AG04449 (cell line): Measurements from ENCODE around the gene UBASH3B.

Experiments used
- CTCF ChIA-PET: fragments of 350-600 bp; formaldehyde crosslinking; extraction: SDS; loops from one replicate; lab custom pipeline; 2021; ENCODE audit warnings: antibody characterized with exemption; lab: Yijun Ruan, JAX
- POLR2A ChIA-PET: fragments of 400-600, 350-600 bp; formaldehyde crosslinking; extraction: SDS; loops from one replicate; lab custom pipeline; 2020; ENCODE audit warnings: antibody characterized with exemption, inconsistent platforms; lab: Yijun Ruan, JAX
- DNase-seq: peaks from one replicate; pipeline ENCODE4 v3.0.0-alpha.2; 2010; ENCODE audit warnings: low read depth, low spot score
- H3K4me3 ChIP-seq: 2 replicates; pipeline ENCODE4 v1.5.1; 2011; ENCODE audit warnings: low read depth, mild to moderate bottlenecking, control low read depth, low read length
- TF ChIP-seq, protein P1 (sequence below): IDR thresholded peaks from one replicate; pipeline ENCODE4 v1.5.1; 2011; ENCODE audit warnings: mild to moderate bottlenecking, moderate library complexity, low read length, control low read depth, inconsistent platforms; ENCODE audit not compliant: insufficient read depth; ENCODE audit errors: missing control alignments

Gene UBASH3B

DNA sequence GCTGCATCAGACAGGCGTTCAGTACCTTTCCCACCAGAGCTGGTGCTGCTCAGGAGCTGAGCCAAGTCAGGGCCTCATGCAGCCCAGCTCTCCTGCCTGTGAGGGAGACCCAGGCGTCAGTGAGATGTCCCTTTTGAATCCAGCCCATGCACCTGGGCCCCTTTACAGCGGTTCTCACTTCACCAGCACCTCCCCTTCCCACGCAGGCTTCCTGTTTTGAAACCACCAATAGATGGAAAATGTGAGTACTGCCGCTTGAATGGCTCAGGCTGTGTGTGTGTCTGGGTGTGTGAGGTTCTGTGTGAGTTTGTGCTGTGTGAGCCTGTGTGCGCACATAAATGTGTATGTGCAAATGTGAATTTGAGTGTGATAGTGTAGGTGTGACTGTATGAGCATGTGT lies 88.4 kb downstream of the UBASH3B start:
- DNase-seq = no peak
- ChIA-PET CTCF (no interaction called here), POLR2A (no interaction called here)
- H3K4me3 ChIP-seq = no peak overlapping the region
- TF ChIP-seq, protein P1, sequence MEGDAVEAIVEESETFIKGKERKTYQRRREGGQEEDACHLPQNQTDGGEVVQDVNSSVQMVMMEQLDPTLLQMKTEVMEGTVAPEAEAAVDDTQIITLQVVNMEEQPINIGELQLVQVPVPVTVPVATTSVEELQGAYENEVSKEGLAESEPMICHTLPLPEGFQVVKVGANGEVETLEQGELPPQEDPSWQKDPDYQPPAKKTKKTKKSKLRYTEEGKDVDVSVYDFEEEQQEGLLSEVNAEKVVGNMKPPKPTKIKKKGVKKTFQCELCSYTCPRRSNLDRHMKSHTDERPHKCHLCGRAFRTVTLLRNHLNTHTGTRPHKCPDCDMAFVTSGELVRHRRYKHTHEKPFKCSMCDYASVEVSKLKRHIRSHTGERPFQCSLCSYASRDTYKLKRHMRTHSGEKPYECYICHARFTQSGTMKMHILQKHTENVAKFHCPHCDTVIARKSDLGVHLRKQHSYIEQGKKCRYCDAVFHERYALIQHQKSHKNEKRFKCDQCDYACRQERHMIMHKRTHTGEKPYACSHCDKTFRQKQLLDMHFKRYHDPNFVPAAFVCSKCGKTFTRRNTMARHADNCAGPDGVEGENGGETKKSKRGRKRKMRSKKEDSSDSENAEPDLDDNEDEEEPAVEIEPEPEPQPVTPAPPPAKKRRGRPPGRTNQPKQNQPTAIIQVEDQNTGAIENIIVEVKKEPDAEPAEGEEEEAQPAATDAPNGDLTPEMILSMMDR = no peak

DNA sequence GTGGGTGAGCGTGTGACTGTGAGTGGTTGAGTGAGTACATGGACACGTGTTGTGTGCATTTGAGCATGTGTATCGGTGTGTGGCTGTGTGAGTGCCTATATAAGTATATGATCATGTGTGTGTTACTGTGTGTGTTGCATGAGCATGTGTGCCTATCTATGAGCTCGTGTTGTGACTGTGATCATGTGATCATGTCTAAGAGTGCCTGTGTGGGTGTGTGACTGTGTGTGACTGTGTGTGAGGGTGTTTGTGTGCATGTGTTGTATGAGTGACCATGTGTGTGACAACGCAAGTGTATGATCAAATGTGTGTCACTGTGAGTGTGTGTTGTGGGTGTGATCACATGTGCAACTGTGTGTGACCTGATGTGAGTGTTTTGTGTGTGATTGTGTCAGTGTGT lies 88.8 kb downstream of the UBASH3B start:
- CTCF ChIA-PET = no interaction called here
- DNase-seq = no peak
- POLR2A ChIA-PET = no interaction called here
- no peak overlapping the region for H3K4me3 ChIP-seq
- TF ChIP-seq, protein P1 = no peak

DNA sequence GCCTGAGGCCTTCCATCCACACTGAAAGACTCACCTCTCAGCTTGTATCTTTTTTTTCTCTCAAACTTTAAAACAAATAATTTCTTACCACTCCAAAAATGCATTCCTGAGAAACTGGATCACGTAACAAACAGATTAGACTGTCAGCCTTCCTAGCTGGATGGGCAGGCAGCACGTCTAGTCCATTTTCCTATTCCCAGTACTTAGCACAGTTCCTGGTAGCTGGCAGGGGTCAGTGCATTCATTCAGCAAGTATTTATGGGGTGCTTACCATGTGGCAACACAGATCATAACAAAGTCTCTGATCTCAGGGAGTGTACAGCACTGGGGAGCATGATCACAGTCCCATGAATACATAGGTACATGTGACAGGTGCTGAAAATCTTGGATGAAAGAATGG lies 89.6 kb downstream of the UBASH3B start:
- CTCF ChIA-PET = interaction anchor here (0.9 to 1.3 kb wide), 2 partner anchors 61 to 89 kb away, joined by 3 read pairs; no protein-coding TSS in a partner anchor
- DNase-seq = no peak
- no peak overlapping the region for H3K4me3 ChIP-seq
- POLR2A ChIA-PET = no interaction called here
- TF ChIP-seq, protein P1 = no peak

DNA sequence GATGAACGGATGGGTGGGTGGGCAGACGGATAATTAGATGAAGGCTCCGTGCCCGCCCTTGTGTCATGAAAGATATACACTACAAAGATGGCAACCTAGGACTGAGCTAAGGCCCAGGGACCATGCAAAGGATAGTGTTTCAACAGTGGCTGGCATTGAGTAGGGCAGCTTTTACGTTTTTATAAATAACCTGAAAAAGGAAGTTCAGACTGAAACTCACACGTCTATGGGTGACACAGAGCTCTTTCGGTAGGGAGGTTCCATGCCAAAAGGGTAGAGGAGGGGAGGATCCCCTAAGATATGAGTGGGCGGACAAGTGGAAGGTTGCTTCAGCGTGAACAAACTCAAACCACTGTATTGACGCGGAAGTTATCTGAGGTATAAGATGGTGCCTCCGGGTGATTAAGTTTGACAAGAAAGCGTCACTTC lies 90.5 kb downstream of the UBASH3B start:
- H3K4me3 ChIP-seq = no peak overlapping the region
- CTCF ChIA-PET = interaction anchor here (0.9 to 1.7 kb wide), 3 partner anchors 62 to 107 kb away, joined by 3 to 4 read pairs (median 3); no protein-coding TSS in a partner anchor
- DNase-seq = no peak
- TF ChIP-seq, protein P1 = no peak
- POLR2A ChIA-PET = no interaction called here

DNA sequence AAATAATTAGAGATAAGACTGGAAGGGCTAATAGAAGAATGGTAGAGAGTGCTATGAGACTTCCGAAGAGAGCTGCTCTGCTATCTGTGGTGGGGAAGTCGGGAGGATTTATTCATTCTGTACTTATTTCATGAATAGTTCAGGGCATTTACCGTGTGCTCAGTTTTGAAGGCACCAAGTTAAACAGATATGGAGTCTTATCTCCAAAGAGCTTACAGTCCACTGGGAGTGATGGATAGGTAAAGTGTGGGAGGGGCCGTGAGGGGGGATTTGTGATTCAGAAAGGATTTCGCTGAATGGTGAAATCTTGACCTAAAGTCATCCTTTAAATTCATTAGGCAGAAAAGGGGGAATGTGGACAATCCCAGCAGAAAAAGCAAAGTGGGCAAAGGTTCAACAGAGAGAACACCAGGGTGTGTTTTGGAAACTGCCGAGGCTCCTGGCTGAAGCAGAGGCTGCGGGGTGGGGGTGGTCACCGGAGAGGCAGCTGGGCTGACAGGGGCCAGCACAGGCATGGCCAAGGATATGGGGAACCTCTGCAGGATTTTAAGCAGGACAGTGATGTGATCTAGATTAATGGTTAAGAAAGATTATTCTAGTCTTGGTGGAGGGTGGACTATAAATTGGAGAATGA lies 91.2 kb downstream of the UBASH3B start:
- POLR2A ChIA-PET = no interaction called here
- CTCF ChIA-PET = interaction anchor here (0.7 to 2.1 kb wide), 5 partner anchors 8 to 118 kb away, joined by 3 to 9 read pairs (median 4); no protein-coding TSS in a partner anchor
- H3K4me3 ChIP-seq = no peak overlapping the region
- DNase-seq = no peak
- TF ChIP-seq, protein P1 = no peak

DNA sequence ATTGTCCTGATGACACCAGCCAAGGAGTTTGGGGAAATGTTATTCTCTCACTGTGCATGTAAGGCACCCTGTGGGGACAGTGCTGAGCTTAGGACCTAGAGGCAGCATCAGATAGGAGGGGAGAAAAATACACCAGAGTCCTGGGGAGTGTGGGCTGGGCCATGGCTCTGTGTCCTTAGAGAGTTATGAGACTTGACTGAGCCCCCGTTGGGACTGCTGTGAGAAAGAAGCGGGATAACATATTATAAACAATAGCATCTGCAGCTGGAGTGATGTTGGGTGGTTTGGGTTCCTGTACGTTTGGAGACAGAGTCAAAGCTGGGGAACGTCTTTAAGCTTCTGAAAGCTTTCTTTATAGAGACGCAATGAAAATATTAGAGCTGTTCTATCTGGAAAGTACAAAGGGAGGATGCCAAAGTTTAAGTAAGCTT lies 91.8 kb downstream of the UBASH3B start:
- DNase-seq = no peak
- ChIA-PET CTCF (interaction anchor here (0.7 to 2.3 kb wide), 8 partner anchors 9 to 119 kb away, joined by 3 to 9 read pairs (median 4); no protein-coding TSS in a partner anchor), POLR2A (no interaction called here)
- H3K4me3 ChIP-seq = no peak overlapping the region
- TF ChIP-seq, protein P1 = no peak
